ENCODE measurements around the gene DYNC2H1.

Gene DYNC2H1, protein sequence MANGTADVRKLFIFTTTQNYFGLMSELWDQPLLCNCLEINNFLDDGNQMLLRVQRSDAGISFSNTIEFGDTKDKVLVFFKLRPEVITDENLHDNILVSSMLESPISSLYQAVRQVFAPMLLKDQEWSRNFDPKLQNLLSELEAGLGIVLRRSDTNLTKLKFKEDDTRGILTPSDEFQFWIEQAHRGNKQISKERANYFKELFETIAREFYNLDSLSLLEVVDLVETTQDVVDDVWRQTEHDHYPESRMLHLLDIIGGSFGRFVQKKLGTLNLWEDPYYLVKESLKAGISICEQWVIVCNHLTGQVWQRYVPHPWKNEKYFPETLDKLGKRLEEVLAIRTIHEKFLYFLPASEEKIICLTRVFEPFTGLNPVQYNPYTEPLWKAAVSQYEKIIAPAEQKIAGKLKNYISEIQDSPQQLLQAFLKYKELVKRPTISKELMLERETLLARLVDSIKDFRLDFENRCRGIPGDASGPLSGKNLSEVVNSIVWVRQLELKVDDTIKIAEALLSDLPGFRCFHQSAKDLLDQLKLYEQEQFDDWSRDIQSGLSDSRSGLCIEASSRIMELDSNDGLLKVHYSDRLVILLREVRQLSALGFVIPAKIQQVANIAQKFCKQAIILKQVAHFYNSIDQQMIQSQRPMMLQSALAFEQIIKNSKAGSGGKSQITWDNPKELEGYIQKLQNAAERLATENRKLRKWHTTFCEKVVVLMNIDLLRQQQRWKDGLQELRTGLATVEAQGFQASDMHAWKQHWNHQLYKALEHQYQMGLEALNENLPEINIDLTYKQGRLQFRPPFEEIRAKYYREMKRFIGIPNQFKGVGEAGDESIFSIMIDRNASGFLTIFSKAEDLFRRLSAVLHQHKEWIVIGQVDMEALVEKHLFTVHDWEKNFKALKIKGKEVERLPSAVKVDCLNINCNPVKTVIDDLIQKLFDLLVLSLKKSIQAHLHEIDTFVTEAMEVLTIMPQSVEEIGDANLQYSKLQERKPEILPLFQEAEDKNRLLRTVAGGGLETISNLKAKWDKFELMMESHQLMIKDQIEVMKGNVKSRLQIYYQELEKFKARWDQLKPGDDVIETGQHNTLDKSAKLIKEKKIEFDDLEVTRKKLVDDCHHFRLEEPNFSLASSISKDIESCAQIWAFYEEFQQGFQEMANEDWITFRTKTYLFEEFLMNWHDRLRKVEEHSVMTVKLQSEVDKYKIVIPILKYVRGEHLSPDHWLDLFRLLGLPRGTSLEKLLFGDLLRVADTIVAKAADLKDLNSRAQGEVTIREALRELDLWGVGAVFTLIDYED (N-terminal part only)

DNA sequence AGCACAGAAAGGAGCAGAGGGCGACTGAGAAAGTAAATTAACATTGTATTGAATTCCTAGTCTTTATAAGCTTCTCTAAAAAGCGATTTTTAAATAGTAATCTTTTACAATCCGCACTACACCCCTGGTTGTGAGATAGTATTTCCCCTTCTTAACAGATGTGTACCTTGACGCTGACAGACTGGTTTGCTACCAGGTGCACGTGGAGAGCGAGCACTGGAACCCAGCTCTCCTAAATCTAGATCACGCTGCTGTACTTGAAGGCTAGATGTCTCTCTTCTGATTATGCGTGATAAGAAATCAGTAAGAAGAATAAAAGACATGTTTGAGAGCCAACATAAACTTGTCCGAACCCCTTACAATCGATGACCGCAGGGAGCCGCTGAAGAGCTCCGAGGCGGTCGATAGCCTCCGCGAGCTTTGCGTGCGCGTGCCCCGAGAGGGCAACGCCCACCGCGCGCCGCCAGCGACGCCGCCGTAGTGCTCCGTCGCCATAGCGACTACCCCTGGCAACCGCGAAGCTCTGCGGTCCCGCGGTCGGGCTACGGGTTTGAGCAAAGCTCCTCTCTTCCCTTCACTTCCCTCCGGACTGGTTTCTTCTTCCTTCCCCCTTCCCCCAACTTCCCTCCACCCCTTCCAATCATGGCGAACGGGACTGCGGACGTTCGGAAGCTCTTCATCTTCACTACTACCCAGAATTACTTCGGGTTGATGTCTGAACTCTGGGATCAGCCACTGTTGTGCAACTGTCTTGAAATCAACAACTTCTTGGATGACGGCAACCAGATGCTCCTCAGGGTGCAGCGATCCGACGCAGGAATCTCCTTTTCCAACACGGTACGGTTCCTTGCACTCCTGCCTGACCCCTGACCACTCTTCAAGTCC is at the start of gene DYNC2H1:
TSS of gene DYNC2H1 (plus strand) at position 494 of the 885 bp plus-strand sequence. CDS start at position 643, 149 bp downstream.
- peak; percentile 87 for DNase-seq (ENCODE audit: low read depth, low spot score)
- Histone ChIP-seq H3K4me1 (ENCODE audit: control insufficient read depth, insufficient read depth, low read length) (no peaks in the 10 kb centered on the region), H3K36me3 (ENCODE audit: control insufficient read depth, insufficient read depth, low read length) (no peaks in the 10 kb centered on the region), H3K27me3 (ENCODE audit: control insufficient read depth, insufficient read depth, low read length) (no peaks in the 10 kb centered on the region), H3K27ac (ENCODE audit: low read length) (no peak within 1 kb of the TSS), H3K4me3 (ENCODE audit: low read length) (peak within 1 kb of the TSS; percentile 53; the same call in 1 of the 2 replicates), H3K9me3 (ENCODE audit: control insufficient read depth, insufficient read depth, low read length) (no peaks in the 10 kb centered on the region)
- WGBS (ENCODE audit: insufficient coverage, insufficient read length), result no CpG with 5 or more reads among the region's 53 CpGs

DNA sequence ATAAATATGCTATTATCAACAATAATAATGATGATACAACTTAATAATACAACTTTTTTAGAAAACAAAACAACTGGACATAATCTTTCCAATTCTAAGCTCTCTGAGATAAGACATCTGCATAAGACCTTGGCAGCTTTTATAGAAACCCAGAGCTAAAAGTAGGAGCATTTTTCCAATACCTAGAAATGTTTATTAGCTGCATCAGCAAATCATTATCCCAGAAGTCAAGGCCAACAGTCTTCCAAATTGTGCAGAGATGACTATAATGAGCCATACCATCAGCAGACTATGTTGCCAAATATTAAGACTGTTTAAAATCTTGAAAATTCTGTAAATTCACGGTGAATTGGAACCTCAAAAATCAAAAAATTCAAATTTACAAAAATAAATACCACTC is 47.6 kb upstream of the DYNC2H1 start:
- WGBS (ENCODE audit: insufficient coverage, insufficient read length), result no CpG with 5 or more reads among the region's 1 CpG
- Histone ChIP-seq H3K36me3 (ENCODE audit: control insufficient read depth, insufficient read depth, low read length) (peaks cover 4% of the 10 kb centered on the region; the same call in 1 of the 2 replicates), H3K4me3 (ENCODE audit: low read length) (no peak overlapping the region), H3K4me1 (ENCODE audit: control insufficient read depth, insufficient read depth, low read length) (no peaks in the 10 kb centered on the region), H3K27ac (ENCODE audit: low read length) (no peak overlapping the region), H3K9me3 (ENCODE audit: control insufficient read depth, insufficient read depth, low read length) (no peaks in the 10 kb centered on the region), H3K27me3 (ENCODE audit: control insufficient read depth, insufficient read depth, low read length) (no peaks in the 10 kb centered on the region)
- DNase-seq (ENCODE audit: low read depth, low spot score), result no peak

DNA sequence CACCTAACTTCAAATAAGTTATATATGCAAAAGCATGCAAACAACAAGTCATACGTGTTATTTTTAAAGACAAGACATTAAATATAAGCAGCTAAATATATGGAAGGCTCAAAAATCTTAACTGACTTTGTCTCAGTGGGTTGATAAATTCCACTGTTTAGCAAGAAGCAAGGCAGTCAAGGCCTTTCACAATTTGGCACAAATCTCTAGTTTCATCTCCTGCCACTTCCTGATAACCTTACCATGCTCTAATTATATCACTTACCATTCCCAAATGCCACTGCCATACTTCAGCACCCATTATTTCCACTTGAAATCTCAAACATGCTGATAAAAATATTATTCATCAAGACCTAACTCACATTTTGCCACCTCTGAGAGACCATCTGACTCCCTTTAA is 42.1 kb upstream of the DYNC2H1 start:
- Histone ChIP-seq H3K27me3 (ENCODE audit: control insufficient read depth, insufficient read depth, low read length) (no peaks in the 10 kb centered on the region), H3K4me1 (ENCODE audit: control insufficient read depth, insufficient read depth, low read length) (no peaks in the 10 kb centered on the region), H3K4me3 (ENCODE audit: low read length) (no peak overlapping the region), H3K9me3 (ENCODE audit: control insufficient read depth, insufficient read depth, low read length) (no peaks in the 10 kb centered on the region), H3K27ac (ENCODE audit: low read length) (no peak overlapping the region), H3K36me3 (ENCODE audit: control insufficient read depth, insufficient read depth, low read length) (peaks cover 2% of the 10 kb centered on the region; the same call in 1 of the 2 replicates)
- no peak for DNase-seq (ENCODE audit: low read depth, low spot score)
- WGBS (ENCODE audit: insufficient coverage, insufficient read length), result no CpG with 5 or more reads among the region's 1 CpG

DNA sequence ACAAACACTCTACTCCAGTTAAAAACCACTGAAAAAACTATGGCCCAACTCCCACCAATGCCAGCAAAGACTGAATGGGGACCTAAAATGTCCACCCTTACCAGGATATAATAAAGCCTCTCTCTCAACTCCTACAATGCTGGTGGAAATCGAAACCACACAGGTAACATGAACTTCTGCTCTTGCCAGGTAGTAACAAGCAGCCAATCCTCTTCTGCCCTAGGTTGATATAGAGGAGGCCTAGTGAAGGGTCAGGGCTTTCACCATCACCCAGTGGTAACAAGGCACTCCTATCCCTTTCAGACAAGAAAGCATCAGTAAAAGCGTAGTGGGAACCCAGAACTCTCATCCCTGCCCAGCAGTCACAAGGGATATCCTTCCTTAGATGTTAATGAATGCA is 39.9 kb upstream of the DYNC2H1 start:
- no peak for DNase-seq (ENCODE audit: low read depth, low spot score)
- H3K27me3 ChIP-seq (ENCODE audit: control insufficient read depth, insufficient read depth, low read length), result no peaks in the 10 kb centered on the region
- WGBS (ENCODE audit: insufficient coverage, insufficient read length), result no CpG with 5 or more reads among the region's 2 CpGs
- H3K4me1 ChIP-seq (ENCODE audit: control insufficient read depth, insufficient read depth, low read length), result no peaks in the 10 kb centered on the region
- no peak overlapping the region for H3K4me3 ChIP-seq (ENCODE audit: low read length)
- no peaks in the 10 kb centered on the region for H3K9me3 ChIP-seq (ENCODE audit: control insufficient read depth, insufficient read depth, low read length)
- H3K27ac ChIP-seq (ENCODE audit: low read length), result no peak overlapping the region
- no peaks in the 10 kb centered on the region; the same call in 1 of the 2 replicates for H3K36me3 ChIP-seq (ENCODE audit: control insufficient read depth, insufficient read depth, low read length)

DNA sequence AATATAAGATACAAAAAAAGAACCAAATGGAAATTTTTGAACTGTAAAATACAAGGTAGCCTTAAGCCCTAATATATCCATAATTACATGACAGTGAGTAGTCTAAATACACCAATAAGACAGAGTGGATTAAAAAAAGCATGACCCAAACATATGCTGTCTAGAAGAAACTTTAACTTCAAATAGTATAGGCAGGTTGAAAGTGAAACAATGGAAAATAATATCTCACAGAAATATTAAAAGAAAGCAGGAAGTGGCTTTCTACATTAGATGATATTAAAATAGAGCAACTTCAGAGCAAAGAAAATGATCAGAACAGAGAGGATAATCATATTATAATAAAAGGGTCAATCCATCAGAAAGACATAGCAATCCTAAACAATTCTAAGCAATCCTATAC is 39.1 kb upstream of the DYNC2H1 start:
- no peaks in the 10 kb centered on the region for H3K9me3 ChIP-seq (ENCODE audit: control insufficient read depth, insufficient read depth, low read length)
- no peaks in the 10 kb centered on the region for H3K4me1 ChIP-seq (ENCODE audit: control insufficient read depth, insufficient read depth, low read length)
- DNase-seq (ENCODE audit: low read depth, low spot score), result no peak
- no peak overlapping the region for H3K27ac ChIP-seq (ENCODE audit: low read length)
- no peaks in the 10 kb centered on the region for H3K27me3 ChIP-seq (ENCODE audit: control insufficient read depth, insufficient read depth, low read length)
- peaks cover 2% of the 10 kb centered on the region; the same call in 1 of the 2 replicates for H3K36me3 ChIP-seq (ENCODE audit: control insufficient read depth, insufficient read depth, low read length)
- no peak overlapping the region for H3K4me3 ChIP-seq (ENCODE audit: low read length)

DNA sequence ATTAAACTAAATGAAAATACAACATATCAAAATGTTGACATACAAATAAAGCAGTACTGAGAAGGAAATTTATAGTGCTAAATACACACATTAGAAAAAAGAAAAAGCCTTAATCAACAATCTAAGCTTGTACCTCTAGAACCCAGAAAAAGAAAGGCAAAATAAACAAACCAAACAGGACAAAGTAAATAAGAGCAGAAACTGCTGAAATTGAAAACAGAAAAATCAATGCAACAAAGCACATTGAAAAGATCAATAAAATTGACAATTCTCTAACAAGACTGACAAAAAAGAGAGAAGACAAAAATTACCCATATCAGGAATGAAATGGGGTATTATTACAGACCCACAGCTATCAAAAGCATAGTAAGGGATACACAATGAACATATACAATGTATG is 38.2 kb upstream of the DYNC2H1 start:
- Histone ChIP-seq H3K4me3 (ENCODE audit: low read length) (no peak overlapping the region), H3K27ac (ENCODE audit: low read length) (no peak overlapping the region), H3K36me3 (ENCODE audit: control insufficient read depth, insufficient read depth, low read length) (peaks cover 3% of the 10 kb centered on the region; the same call in 1 of the 2 replicates), H3K9me3 (ENCODE audit: control insufficient read depth, insufficient read depth, low read length) (no peaks in the 10 kb centered on the region), H3K4me1 (ENCODE audit: control insufficient read depth, insufficient read depth, low read length) (no peaks in the 10 kb centered on the region), H3K27me3 (ENCODE audit: control insufficient read depth, insufficient read depth, low read length) (no peaks in the 10 kb centered on the region)
- DNase-seq (ENCODE audit: low read depth, low spot score), result no peak

DNA sequence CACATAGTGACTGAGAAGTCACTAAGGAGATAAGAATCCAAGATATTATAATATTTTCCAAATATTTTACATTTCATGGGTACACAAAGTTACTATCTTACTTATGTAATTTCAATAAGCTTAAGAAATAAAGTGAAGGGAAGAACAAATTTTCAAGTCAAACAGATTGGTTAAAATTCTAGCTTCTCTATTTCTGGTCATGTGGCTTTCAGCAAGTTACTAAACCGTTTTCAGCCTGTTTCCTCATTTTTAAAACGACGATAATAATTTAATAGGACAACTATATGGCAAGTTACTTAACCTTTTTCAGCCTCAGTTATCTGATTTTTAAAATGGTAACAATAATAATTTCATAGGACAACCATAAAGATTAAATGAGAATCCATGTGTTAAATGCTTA is 32.9 kb upstream of the DYNC2H1 start:
- no peak for DNase-seq (ENCODE audit: low read depth, low spot score)
- Histone ChIP-seq H3K27me3 (ENCODE audit: control insufficient read depth, insufficient read depth, low read length) (no peaks in the 10 kb centered on the region), H3K9me3 (ENCODE audit: control insufficient read depth, insufficient read depth, low read length) (no peaks in the 10 kb centered on the region), H3K27ac (ENCODE audit: low read length) (no peak overlapping the region), H3K4me3 (ENCODE audit: low read length) (no peak overlapping the region), H3K36me3 (ENCODE audit: control insufficient read depth, insufficient read depth, low read length) (peaks cover 14% of the 10 kb centered on the region; the same call in 1 of the 2 replicates), H3K4me1 (ENCODE audit: control insufficient read depth, insufficient read depth, low read length) (no peaks in the 10 kb centered on the region)
- WGBS (ENCODE audit: insufficient coverage, insufficient read length), result no CpG with 5 or more reads among the region's 3 CpGs

DNA sequence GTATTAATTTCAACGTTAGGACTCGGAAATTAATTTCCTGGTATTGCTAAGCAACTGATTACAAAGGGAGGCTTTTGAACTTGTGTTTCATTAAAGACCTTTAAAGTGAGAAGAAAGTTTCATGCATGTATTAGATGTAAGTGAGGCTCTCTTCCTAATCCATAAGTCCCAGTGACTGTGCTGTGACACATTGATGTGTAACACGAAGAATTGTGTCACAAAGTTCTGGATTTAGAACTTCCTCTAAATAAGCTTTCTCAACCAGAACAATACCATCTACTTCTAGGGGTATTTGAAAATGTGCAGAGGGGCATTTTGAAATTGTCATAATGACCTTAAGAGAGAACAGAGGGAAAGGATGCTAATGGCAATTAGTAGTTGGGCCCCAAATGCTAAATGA is 31.7 kb upstream of the DYNC2H1 start:
- no peak for DNase-seq (ENCODE audit: low read depth, low spot score)
- Histone ChIP-seq H3K27me3 (ENCODE audit: control insufficient read depth, insufficient read depth, low read length) (no peaks in the 10 kb centered on the region), H3K4me1 (ENCODE audit: control insufficient read depth, insufficient read depth, low read length) (no peaks in the 10 kb centered on the region), H3K4me3 (ENCODE audit: low read length) (no peak overlapping the region), H3K9me3 (ENCODE audit: control insufficient read depth, insufficient read depth, low read length) (no peaks in the 10 kb centered on the region), H3K36me3 (ENCODE audit: control insufficient read depth, insufficient read depth, low read length) (peaks cover 14% of the 10 kb centered on the region; the same call in 1 of the 2 replicates), H3K27ac (ENCODE audit: low read length) (no peak overlapping the region)
- no CpG with 5 or more reads among the region's 3 CpGs for WGBS (ENCODE audit: insufficient coverage, insufficient read length)

DNA sequence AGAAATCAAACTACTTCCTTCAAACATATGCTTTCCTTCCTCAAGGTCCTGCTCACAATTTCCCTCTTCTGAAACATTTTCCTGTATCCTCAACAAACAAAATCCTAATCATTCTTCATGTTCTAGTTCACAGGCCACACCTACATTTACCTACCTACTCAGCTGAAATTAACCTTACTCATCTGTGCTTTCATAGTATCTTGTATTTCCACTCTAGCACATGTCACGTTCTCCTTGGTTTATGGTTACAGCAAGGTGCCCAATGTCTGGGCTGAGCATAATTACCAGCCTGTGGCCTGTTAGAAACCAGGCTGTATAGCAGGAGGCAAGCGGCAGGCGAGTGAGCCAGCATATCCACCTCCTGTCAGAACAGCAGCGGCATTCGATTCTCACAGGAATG is 30.5 kb upstream of the DYNC2H1 start:
- Histone ChIP-seq H3K9me3 (ENCODE audit: control insufficient read depth, insufficient read depth, low read length) (no peaks in the 10 kb centered on the region), H3K27me3 (ENCODE audit: control insufficient read depth, insufficient read depth, low read length) (no peaks in the 10 kb centered on the region), H3K4me1 (ENCODE audit: control insufficient read depth, insufficient read depth, low read length) (no peaks in the 10 kb centered on the region), H3K27ac (ENCODE audit: low read length) (no peak overlapping the region), H3K36me3 (ENCODE audit: control insufficient read depth, insufficient read depth, low read length) (peaks cover 14% of the 10 kb centered on the region; the same call in 1 of the 2 replicates), H3K4me3 (ENCODE audit: low read length) (no peak overlapping the region)
- WGBS (ENCODE audit: insufficient coverage, insufficient read length), result no CpG with 5 or more reads among the region's 5 CpGs
- no peak for DNase-seq (ENCODE audit: low read depth, low spot score)

Data from iPS DF 6.9 (cell line).